Fibroblast of skin of left biceps (primary cell): ENCODE data around the gene DYRK4.
"Not testable (repeated sequence)": the region's sequence is repeated elsewhere in the genome, so short reads cannot be mapped to it uniquely, and the experiment has no call there.

Experiments
- DNase-seq, 2 experiments: peaks; one replicate each; pipeline ENCODE4 v3.0.0-alpha.2; 2013; ENCODE audit warnings: low read depth in 2 of 2

Gene DYRK4, protein sequence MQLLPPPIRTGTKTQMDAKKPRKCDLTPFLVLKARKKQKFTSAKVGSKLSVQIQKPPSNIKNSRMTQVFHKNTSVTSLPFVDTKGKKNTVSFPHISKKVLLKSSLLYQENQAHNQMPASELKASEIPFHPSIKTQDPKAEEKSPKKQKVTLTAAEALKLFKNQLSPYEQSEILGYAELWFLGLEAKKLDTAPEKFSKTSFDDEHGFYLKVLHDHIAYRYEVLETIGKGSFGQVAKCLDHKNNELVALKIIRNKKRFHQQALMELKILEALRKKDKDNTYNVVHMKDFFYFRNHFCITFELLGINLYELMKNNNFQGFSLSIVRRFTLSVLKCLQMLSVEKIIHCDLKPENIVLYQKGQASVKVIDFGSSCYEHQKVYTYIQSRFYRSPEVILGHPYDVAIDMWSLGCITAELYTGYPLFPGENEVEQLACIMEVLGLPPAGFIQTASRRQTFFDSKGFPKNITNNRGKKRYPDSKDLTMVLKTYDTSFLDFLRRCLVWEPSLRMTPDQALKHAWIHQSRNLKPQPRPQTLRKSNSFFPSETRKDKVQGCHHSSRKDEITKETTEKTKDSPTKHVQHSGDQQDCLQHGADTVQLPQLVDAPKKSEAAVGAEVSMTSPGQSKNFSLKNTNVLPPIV

DNA sequence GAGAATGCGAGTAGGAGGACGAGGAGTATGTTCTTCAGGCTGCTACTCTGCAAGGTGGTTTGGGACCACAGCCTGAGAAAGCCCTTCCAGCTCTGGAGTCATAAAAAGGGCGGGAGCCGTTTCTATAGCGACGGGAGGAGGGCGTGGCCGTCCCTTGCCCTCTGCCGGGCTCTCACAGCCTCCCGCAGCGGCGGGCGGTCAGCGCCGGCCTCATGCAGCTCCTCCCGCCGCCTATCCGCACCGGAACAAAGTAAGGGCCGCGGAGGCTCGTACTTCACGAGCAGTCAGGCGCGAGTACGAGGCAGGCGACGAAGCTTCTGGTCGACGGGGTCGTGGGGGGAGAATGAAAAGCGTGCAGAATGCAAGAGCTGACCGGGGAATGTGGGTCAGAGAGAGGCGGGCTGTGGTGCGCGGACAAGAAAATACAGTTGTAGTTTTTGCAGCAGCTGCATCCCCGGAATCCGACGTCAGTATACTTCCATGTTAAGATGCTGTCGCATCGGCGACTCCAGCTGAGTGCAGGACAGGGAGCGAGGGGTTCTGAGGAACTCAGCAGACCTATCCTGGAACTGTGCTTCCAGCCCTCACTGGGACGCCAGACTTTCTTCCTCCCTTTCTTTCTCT, at the start of gene DYRK4:
Gene DYRK4, plus strand, starts transcription at position 175 of the 624 bp plus-strand sequence. Its CDS starts 38 bp downstream, at position 213.
- DNase-seq: peak; percentile 3 to 13

DNA sequence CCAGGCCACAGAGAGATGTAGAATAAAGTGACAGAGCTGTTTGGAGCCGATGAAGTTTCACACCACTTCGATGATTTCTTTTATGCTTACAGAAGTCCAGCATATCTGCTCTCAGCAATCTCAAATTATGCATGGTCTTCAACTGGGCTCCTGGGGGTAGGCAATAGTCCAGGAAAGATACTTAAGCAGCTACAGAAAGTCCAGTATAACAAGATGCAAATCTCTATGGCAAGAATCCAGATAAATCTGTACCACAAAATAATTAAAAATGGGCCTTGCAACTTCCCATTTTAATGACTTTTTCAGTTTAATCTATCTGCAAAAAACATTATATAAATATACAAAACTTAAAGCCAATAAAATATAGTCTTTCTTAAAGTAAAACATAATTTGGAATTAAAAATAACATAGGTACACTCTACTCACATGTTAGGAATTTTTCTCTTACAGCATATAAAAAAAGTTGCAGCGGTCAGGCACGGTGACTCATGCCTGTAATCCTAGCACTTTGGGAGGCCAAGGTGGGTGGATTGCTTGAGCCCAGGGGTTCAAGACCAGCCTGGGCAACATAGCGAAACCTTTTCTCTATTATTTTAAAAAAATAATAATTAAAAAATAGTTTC, 43.8 kb upstream of the DYRK4 start:
- DNase-seq: peak in 1 of 2 experiments; percentile 20

DNA sequence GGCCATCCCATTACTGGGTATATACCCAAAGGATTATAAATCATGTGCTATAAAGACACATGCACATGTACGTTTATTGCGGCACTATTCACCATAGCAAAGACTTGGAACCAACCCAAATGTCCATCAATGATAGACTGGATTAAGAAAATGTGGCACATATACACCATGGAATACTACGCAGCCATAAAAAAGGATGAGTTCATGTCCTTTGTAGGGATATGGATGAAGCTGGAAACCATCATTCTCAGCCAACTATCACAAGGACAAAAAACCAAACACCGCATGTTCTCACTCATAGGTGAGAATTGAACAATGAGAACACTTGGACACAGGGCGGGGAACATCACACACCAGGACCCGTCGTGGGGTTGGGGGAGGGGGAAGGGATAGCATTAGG, 38.6 kb upstream of the DYRK4 start:
- DNase-seq: not testable (repeated sequence)

DNA sequence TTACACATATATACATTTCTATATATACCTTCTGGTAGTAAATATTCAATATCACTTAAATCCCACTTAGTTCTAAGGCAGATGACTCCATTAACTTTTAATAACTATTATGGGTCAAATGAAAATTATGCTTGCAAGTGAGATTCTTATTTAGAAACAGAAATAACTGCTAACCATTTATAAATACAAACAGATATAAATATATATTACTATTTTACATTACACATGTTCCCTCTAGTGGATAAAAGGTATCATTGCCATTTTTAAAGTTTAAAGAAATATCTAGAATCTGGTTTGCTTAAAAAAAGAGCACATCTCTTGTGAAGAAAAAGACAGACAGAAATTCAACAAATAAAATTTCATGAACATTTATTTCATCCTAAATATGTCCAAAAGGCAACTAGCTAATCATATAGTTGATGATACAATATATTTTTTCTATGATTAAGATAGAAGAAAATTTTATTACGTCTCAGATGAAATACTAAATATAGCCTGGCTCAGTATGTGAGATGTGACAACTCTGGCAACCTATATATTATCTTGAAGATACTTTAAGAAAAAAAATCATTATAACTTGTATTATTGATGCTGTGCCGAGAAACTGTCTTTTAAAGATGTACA, 35.0 kb upstream of the DYRK4 start:
- no peak for DNase-seq

DNA sequence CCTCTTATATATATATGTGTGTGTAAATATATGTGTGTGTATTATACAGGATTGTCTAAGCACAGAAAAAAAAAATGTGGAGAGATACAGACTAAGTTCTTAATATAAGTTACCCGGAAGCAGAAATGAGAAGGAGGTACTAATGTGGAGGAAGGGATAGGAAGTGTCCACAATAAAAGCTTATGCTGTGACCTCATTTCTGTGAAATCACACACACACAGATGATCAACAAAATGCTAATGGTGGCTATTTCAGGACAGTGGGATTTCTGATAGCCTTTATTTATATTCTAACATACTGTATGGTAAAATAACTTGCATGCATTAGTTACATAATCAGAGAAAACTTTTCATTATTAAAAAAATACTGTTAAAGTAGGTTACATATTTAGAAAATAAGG, 31.8 kb upstream of the DYRK4 start:
- no peak for DNase-seq

DNA sequence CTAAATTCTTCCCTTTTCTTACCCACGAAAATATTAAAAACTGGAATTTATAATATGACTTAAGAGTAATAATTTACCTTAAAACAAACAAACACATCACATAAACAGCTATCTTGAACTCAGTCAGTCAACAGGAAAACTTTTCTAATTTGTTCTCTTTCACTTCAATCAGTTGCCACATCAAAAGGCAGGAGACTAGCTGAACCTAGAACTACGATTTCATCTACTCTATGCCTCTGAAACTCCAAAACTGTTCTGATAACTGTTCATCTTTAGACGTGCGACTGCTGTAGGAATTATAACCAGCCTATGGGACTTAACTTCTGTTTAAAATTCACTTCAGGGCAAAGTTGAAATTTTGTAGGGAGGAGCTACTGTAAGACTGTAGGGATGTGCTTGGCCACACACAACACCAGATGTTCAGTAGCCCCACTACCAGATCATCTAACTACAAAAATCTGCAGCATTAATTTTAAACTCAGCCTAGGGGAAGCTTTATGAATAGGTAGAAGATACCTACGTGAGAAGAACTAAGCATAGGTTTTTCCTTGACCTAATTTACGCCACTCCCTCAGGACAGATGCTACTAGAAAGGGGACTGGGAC, 30.9 kb upstream of the DYRK4 start:
- no peak for DNase-seq

DNA sequence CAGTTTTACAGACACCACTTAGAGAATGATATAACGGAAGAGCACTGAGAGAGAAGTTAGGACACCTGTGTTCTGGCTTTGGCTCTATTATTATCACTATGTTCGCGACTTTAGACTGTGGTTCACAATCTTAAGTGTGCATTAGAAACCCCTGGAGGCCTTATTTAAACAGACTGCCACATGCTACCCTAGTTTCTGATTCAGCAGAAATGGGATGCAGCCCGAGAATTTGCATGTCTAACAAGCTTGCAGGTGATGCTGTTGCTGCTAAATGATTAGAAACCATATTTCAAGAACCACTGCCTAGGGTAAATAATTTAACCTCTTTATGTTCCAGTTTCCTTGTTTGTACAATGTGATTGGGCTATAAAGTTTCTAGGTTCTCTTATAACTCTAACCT, 26.9 kb upstream of the DYRK4 start:
- no peak for DNase-seq

DNA sequence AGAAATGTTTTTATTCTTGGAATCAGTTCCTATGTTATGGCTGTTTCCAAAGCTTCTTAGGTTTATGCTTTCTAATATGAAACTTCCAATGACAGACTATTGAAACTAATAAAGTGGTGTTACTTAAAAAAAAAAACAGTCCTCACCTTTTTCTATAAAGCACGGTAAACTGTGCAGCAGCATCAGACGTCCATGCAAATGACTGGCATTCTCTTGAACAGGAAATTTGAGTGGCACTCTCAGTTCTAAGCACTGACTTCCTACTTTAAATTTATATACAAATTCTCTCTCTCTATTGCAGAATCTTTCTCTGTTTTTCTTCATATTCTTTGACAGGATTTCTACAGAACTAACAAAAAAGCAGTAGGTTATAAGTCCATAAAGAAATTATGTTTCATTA, 26.1 kb upstream of the DYRK4 start:
- no peak for DNase-seq

DNA sequence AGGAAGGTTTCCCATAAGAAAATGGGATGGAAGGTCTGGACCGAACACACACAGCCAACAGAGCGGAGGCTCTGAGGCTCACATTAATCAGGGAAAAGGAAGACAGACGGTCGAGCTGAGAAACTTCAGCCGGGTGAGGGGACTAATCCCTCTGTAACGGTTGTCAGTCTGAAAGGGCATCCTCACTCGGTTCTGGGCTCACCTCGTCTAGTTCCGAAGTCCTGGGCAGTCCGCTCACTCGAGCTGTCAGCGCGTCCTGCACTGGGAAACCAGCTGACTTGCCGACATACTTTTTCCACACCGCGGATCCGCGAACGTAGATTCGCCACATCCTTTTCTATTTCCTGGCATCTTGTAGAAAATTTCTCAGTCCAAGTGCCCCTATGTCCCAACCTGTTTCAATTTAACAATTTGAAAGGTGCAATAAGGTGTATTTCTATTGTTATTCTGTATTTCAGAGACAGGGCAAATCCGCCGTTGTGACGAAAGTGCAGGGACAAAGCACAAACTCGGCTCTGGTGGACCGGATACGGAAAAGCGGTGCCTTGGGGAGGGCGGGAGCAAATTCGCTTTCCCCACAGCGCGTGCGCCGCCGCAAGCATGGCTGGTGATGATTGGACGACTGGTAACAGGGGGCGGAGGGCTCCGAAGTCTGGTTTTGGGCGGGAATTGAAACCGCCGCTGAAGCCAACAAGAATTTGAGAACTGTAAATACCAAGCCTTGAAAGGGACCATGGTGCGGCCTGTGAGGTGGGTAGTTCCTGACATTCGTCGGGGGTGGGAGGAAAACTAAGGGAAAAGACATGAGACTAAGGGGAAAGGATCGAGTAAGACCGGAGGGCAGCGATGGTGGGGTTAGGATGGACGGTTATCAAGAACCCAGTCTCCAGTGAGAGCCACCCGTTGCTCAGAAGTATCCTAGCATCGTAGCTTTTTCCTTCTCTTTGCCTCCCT, 23.5 kb upstream of the DYRK4 start, which contains the start of gene RAD51AP1:
Gene RAD51AP1, plus strand, starts transcription at position 684 of the 954 bp plus-strand sequence. Its CDS starts 50 bp downstream, at position 734.
- DNase-seq: peak; percentile 93

DNA sequence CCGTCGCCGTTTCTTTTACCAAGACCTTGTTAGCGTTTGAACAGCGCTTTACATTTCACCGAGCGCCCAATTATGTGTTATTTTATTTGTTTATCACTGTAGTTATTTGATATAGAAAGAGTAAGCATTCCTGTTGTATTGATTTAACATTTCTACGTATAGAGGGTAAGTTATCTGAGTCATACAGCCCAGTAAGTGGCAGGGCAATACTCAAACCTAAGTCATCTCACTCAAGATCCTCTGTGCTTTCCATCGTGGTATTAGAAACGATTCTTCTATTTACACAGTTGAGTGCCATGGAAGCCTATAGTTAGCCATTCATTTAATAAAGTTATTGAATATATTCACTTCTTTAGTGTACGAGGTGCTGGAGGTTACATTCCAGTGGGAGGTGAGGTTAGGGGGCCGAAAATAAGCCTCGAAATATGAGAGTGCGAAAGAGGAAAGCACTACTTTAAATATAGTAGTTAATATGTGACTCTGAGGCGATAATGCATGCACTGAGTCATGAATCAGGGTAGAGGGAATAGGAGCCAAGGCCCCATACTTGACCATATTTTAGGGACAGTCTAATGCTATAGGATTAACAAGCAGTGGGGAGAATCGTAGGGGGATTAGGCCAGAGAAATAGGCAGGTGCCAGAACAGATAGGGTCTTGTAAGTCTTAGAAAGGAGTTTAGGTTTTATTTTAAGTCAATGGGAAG, 22.7 kb upstream of the DYRK4 start:
- DNase-seq: no peak

DNA sequence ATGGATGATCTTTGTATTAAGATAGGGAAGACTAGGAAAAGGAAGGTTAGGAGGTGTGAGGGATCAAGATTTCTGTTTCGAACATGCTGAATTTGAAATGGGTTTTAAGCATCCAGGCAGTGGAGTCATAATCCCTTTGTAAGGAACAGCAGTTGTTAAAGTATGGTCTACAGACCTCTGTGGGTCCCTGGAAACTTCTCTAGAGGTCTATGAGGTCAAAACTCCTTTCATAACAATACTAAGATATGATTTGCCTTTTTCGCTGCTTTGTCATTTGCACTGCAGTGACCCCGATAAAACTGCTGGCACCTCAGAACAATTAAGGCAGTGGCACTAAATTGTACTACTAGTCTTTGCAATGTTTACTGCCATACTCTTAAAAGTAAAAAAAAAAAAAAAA, 21.8 kb upstream of the DYRK4 start:
- no peak for DNase-seq

DNA sequence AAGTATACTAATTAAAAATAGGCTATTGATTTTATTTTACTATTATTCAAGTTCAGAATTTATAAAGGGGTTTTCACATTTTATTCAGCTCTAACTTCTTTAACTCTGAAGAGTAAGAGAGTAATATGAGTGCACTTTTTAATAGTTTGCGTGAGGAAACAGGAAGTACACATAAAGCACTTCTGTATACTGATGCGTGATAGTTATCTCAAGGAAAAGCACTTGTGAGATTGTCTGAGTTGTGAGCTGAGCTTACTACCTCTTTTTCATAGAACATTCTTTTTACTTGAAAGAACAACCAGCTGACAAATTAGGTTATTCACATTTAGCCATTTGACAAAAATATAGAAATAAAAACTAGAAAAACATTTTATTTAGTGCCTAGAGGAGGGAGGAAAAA, 21.4 kb upstream of the DYRK4 start:
- no peak for DNase-seq

DNA sequence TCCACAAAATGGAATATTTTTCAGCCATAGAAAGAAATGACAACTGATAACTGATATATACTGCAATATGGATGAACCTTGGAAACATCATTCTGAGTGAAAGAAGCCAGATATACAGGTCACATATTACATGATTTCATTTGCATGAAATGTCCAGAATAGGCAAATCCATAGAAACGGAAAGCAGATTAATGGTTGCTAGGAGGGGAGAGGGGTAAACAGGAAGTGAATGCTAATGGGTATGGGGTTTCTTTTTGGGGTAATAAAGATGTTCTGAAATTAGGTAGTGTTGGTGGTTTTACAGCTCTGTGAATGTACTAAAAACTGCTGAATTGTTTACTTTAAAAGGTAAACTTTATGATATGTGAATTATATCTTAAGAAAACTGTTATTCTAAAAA, 16.8 kb upstream of the DYRK4 start:
- DNase-seq: no peak

DNA sequence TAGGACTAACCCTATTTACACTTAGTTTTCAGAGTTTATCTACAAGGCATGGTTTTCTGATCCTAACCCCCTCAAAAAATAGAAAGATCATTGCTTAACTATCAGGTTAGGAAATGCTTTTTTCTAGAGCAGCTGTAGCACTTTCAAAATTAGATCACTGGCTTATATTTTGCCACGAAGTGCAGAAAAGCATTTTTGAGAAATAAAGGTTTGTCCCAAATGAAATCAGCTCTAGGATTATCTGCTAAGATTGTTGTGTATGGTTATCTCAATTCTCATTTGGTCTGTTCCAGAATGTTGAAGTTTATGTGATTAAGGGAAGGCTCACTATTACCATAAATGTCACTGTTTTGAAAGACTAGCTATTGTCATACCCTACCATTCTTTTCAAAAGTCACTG, 9.8 kb upstream of the DYRK4 start:
- no peak for DNase-seq

DNA sequence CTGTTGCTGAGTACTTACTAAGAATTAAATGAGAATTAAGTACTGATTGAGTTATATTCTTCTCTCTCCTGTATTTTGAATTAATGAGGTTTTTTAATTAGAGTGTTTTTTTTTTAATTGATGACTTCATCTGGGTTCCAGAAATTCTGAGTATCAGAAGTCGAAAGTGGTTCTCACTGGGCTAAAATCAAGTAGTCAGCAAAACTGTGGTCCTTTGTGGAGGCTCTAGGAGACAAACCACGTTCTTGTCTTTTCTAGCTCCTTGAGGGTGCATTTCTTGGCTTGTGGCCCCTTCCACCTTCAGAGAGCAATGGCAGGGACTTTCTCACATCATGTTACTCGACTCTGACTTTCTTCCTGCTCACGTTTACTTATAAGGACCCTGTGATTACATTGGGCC, 8.1 kb upstream of the DYRK4 start:
- DNase-seq: no peak

DNA sequence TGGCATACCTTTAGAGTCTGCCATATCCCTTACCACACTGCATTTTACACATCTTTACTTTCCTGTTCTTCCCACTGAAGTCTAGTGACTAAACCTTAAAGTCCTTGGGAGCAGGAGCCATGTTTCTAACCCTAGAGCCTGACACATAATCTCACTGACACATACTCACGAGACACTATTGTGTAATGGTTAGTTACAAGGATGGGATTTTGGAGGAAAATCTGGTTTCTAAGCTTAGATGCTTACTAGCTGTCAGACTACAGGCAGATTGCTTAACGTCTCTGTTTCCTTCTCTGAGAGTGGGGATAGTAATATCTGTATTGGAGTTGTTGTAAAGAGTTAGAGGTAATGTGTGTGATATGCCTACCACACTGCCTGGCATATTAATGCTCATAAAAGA, 6.2 kb upstream of the DYRK4 start:
- DNase-seq: no peak

DNA sequence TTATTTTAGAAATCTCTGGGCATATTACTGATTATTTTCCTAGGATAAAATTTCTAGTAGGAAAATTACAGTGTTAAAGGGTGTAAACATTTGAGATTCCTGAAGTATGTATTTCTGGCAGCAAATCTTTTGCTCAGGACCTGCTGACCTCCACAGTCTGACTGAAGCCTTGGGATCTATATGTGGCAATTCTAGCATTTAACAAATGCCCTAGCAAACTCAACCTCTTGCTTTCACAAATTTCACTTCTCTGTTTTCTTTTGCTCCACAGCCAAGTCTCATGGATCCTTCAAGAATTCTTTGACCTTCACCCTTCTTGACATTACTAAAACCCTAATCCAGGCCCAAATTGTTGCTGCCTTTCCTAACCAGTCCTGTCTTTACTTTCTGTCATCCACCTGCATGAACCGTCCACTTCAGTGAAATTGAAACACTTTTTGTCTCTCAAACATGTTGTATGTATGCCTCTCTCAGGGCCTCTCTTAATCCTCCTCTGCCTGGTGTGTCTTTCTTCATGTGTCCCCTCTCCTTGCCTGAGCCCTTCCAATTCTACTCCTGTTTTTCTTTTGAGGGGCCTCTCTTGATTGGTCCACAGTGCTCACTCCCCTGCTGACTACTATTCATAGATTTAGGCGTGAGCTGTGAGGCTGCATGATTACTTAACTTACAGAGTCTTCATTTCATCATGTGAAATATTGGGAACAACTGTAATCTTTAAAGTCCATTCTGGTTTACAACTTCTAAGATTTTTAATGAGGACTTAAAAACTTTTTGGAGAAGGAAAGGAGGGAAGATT, 5.1 kb upstream of the DYRK4 start:
- DNase-seq: no peak

DNA sequence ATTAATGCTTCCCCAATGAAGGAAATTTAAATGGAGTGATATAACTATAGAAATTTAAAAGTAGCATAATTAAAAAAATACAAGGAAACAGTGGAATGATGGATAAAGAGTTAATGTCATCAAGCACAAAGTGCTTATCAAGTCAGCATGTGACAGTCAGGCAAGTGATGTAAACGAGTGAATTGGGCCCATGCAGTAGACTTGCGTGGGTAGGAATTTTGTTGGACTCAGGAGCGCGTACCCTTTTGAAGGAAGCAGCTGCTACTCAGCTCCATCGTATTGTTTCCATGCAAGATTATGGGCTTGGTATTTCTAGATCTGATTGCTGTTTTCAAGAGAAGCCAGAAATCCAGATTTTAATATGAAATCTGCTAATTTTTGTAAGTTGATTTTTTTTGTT, 4.4 kb upstream of the DYRK4 start:
- DNase-seq: no peak

DNA sequence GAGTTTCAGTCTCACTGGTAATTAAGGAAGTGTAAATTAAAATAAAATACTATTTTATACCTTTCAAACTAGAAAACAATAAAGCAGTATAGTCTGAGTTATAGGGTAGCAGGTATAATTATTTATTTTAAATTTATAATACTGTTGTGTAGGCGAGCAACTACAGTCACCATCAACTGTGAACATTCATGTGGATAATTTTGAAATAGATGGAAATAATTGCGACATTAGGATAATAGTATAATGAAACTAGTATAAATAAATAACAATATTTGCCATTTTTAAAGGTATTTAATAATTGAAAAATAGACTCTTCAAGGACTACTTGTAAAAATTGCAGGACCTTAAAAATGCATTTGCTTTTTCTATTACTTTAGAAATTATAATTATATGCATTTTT, 3.8 kb upstream of the DYRK4 start:
- DNase-seq: no peak
